Stimulated activated CD8-positive, alpha-beta memory T cell treated with anti-CD3 and anti-CD28 coated beads, Interleukin-7, amount 100 ng/mL, for 4 hours (primary cell): ENCODE measurements around the gene NDUFA8.

Source experiments
- DNase-seq, 2 donors: peaks; one replicate each; pipeline ENCODE4 v3.0.0-alpha.2; 2020; ENCODE audit warnings: low read depth in 2 of 2

NDUFA8 gene

GRCh38 chr9:122184551-122184950 lies 25.0 kb upstream of the NDUFA8 start:
- no peak for DNase-seq

DNA sequence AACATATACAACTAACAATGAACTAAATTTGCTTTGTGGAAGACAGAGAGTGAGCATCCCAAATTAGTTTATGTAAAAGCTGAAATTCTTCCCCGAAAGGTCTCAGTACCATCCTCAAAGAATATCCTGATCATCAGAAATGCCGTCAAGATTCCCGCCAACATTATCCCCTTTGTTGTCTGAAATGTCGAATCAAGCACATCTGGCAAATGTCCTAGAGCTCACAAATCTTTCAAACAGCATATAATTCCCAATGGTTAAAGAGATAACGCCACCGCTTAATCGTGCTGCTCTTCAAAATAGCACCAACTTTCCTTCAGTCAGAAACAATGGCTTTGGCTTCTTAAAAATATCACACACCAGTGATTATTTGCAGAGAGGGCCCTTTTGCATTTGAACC lies 23.9 kb upstream of the NDUFA8 start:
- no peak for DNase-seq

- DNase-seq, result no peak
Observed at GRCh38 chr9:122180633-122181032, 21.1 kb upstream of the NDUFA8 start.

- no peak for DNase-seq
Observed at GRCh38 chr9:122179690-122180074, 20.1 kb upstream of the NDUFA8 start.

DNA sequence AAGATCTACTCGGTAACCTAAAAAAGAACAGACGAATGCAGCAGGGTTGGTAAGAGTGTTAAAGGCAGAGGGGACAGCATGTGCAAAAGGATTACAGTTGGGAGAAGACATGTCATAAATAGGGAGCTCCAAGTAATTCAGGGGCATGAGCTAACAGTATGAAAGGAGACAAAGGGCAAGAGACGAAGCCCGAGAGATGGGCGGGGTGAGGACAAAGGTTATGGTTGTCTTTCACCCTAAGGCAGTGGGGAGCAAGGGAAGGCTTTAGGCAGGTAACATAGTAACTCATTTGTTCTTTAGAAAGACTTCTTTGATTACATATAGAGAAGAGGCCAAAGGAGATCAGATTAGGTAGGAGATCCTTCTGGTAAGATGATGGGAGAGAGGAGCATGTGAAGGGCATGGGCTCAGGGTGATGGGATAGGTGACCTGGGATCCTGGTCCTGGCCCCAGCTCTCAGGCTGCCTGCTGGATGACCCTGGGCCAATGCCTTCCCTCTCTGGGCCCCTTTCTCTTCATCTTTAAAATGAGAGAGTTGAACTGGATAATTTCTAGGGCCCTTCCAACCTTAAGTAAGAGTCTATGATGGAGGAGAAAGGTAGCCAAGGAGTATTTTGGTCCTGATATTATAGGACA lies 19.6 kb upstream of the NDUFA8 start:
- DNase-seq, result no peak

DNA sequence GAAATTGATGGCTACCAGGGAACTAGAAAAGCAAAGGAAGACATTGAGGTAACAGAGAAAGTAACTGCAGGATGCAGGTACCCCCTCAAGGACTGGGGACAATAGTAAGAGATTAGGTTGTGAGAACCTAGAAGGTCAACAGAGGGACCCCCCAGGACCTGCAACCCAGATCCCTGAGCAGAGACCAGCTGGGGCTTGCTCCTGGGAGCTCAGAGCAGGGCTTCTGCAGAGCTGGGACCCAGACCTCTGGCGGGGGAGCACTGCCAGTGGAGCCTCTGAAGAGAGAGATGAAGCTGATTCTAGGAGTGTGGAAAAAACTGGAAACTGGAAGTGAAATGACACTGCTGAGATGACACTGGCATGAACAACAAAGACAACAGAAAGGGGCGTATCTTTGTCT lies 17.3 kb upstream of the NDUFA8 start:
- DNase-seq, result no peak

DNA sequence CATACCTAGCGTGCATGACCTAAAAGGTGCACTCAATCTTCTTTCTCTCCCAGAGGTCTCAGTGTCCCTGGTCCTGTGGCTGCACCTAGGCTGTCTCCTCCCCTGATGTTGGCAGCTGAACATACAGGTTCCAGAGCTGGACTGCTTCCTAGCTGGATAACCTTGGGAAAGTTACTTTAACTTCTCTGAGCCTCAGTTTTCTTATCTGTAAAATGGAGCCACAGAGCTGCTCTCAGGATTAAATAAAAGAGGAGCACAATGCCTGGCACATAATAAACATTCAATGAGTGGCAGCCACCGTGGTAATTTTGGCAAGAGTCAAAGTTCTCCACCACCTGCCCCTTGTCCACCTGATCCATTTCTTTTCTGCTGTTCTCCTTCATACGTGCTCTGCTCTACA lies 14.1 kb upstream of the NDUFA8 start:
- DNase-seq, result no peak

DNA sequence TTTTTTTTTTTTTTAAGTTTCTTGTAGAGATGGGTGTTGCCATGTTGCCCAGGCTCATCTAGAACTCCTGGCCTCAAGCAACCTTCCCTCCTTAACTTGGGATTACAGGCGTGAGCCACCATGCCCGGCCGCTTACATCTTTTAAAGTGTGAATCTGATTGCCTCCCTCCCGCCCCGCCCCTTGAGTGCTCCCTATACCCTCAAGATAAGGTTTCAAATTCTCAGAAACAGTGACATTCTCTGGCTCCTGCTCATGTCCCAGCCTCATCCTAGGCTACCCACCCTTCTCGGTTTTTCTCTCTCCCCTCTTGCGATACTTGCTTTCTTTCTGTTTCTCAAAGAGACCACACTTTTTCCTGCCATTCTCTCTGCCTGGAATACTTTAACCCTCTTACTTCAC lies 12.6 kb upstream of the NDUFA8 start:
- no peak for DNase-seq

- DNase-seq, result no peak
Observed at GRCh38 chr9:122168356-122168755, 8.8 kb upstream of the NDUFA8 start.

- no peak for DNase-seq
Observed at GRCh38 chr9:122164286-122164685, 4.7 kb upstream of the NDUFA8 start.

DNA sequence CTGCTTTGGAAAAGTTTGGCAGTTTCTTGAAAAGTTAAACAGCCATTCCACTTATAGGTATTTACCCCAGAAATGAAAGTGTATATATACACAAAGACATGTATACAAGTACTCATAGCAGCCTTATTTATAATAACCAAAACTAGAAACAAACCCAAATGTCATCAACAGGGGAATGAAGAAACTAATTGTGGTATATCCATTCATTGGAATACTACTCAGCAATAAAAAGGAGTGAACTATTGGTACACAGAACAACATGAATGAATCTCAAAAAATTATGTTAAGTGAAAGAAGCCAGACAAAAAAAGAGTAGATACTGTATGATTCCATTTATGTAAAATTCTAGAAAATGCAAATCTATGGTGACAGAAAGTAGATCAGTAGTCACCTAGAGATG lies 2.8 kb upstream of the NDUFA8 start:
- DNase-seq, result no peak

DNA sequence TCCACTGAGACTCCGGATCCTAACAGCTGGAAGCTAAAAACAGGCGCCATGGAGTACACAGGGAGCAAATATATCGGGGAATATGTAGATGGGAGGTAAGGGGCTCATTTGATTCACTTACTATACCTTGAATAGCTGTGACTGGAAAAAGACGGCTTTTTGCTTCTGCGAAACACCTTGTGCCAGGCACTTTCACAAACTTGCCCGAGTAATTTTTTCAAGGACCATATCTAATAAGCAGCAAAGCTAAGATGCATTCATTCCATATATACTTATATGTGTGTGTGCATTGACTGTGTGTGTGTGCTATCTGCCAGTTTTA lies 307 bp upstream of the NDUFA8 start:
- no peak for DNase-seq

- no peak for DNase-seq
Observed at GRCh38 chr9:122158202-122158601, 1.4 kb downstream of the NDUFA8 start.

DNA sequence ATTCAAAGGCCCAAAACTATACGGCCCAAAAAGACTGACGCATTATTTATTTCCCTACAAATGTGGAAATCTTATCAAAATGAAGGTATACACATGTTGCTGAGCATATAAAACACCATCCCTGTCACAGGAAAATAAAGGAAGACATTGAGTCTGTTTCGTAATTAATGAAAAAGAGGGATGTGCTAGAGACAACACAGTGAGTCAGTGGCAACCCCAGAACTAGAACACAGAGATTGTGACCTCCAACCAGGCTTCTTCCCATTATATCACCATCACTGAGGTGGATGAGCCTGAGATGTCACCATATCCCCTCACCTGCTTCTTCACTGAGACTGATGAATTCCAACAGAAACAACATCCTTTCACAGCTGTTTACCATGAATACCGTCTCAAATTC lies 3.8 kb downstream of the NDUFA8 start:
- DNase-seq, result no peak

- DNase-seq, result no peak
Observed at GRCh38 chr9:122151267-122151828, 8.2 kb downstream of the NDUFA8 start.

GRCh38 chr9:122145592-122145863 lies 14.1 kb downstream of the NDUFA8 start:
- DNase-seq, result no peak

DNA sequence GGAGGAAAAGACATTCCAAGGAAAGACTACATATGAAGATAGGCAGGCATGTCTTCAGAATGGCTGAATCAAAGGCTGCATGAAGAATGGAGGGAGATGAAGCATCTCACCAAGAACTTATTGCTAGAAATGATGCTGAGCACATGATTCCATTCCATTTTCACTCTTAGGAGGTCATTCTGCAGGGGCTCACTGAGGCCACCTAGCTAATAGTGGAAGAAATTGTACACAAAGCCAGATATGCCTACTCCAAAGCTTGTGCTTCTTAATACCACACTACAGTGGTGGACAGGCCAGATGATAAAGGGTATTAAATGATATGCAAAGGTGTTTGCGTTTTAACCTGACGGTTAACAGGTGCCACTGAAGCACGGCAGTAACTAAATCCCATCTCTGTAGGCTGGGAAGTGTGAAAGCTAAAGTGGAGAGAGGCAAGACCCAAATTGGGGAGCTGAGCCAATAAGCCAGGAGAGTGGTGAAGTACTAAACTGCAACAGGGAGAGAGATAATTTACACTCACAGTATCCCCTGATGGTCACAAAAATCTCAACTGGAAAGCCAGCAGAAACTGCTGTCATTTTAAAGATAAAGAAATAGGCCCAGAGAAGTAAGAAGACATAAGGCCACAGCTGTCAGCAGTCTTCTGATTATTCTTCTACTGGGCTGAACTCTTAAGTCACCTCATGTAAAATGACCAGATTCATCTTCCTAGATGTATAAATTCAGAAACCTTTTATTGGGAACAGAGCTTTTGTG lies 14.6 kb downstream of the NDUFA8 start:
- no peak for DNase-seq

- DNase-seq, result no peak
Observed at GRCh38 chr9:122143876-122144405, 15.6 kb downstream of the NDUFA8 start.

DNA sequence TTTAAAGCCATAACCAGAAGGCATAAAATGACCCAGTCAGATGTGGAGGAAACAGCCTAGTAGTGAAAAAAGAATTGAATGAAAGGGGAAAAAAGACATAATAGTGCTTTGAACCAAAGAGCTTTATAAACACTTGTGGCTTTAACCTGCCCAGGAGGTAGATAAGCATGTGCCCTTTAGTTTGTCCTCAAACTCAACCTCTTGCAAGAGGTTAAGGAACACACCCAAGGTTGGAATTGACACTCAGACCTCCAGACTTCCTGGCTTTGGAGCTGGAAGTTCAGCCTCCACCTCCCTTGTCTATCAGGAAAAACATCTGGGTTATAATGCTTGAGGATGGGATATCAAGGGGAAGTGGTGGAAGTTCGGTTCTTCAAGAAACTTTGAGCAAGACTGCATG lies 16.3 kb downstream of the NDUFA8 start:
- DNase-seq, result no peak

- DNase-seq, result no peak
Observed at GRCh38 chr9:122141671-122142070, 17.9 kb downstream of the NDUFA8 start.

DNA sequence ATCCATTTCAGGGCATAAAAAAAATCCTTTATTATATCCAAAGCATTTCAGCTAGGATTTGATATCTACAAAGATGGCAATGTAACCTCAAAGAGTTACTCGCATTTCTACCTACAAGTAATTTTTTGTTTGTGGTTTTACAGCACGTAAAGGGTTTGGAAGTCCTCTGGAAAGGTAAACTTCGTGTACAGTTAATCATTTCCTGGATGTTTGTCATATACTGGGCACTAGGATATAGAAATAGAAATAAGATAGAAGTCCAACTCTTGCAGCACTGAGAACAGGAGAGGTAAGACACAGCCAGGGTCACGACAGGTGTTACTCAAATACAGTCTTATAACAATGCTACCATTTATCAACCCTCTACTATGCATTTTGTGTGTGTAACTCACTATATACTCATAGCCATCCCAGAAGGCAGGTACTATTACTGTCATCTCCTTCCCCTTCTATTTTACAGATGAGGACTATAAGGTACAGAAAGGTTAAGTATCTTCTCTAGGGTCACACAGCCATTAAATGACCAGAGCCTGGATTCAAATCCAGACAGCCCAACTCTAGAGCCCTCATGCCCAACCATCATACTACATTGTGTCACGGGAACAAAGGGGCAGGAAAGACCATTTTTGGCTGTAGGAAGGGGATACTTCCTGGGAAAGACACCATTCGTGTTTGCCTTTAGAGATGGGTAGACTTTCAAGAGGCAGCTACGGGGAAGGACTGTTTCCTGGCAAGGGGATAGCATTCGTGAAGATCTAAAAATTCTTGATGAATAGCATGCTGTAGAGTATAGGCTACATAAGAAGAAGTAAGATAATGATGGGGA lies 19.0 kb downstream of the NDUFA8 start:
- no peak for DNase-seq

GRCh38 chr9:122138560-122139268 lies 20.9 kb downstream of the NDUFA8 start:
- no peak for DNase-seq
